ENCODE results near the gene PYCR2.
"Not testable (repeated sequence)": the region's sequence is repeated elsewhere in the genome, so short reads cannot be mapped to it uniquely, and the experiment has no call there.

PYCR2 gene

GRCh38 chr1:225943582-225943981, 19.5 kb upstream of the PYCR2 start:
- in situ Hi-C loops (cut with MboI; ENCODE audit: low sequenced_read_pairs): no loop called here

DNA sequence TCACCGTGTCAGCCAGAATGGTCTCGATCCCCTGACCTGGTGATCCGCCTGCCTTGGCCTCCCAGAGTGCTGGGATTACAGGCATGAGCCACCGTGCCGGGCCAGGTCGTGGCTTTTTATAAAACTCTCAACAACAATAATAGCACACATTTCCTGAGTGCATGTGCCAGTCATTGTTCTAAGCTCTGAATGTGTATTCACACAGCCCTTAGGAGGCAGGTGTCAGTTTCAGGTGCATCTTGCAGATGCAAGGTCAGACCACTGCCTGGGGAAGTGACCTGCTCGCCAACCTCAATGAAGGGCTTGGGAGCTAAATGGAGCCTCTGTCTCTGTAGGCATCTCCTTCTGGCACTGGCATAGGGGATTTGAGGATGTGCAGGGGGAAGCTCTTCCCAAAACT, 18.5 kb upstream of the PYCR2 start:
- in situ Hi-C loops (cut with MboI; ENCODE audit: low sequenced_read_pairs): no loop called here

GRCh38 chr1:225941942-225942222, 17.8 kb upstream of the PYCR2 start:
- in situ Hi-C loops (cut with MboI; ENCODE audit: low sequenced_read_pairs): no loop called here

- in situ Hi-C loops (cut with MboI; ENCODE audit: low sequenced_read_pairs): no loop called here
These were observed 17.3 kb upstream of the PYCR2 start, which contains the start of gene LEFTY2 for GRCh38 chr1:225941187-225941941. Gene LEFTY2, minus strand, starts transcription at chr1:225941220. Its CDS starts 80 bp downstream, at chr1:225941140.

DNA sequence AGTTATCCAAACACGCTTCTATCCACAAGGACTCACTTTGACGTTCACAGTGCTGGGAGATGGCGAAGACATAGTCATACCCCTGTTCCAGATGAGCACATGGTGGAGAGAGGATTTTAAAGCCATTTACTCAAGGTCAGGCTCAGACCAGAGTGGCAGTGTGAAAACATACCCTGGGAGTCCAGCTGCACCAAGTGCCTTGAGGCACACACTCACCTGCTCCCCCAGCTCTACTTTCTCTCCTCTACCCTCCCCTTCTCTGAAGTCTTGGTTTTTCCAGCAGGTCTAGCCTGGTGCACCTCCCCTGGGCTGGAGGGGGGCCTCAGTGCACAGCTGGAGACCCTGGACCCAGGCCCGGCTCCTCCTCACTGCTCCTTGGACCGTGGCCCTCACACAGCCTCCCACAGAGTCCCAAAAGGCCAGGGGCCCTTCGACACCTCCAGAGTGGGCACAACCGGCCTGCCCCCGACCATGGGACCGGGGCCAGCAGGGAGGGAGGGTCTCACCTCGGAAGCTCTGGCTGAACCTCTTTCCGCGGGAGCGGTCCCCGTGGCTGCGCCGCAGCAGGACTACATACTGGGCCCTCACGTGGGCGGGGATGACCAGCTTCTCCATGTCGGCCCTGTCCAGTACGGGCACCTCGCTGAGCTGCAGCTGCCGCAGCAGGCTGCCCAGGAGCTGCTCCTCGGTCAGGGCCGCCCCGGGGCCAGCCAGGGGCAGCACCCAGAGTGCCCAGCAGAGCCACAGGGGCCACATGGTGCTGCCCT, 16.5 kb upstream of the PYCR2 start:
- in situ Hi-C loops (cut with MboI; ENCODE audit: low sequenced_read_pairs): no loop called here

- in situ Hi-C loops (cut with MboI; ENCODE audit: low sequenced_read_pairs): not testable (repeated sequence)
These were observed 15.9 kb upstream of the PYCR2 start for GRCh38 chr1:225939939-225940310.

DNA sequence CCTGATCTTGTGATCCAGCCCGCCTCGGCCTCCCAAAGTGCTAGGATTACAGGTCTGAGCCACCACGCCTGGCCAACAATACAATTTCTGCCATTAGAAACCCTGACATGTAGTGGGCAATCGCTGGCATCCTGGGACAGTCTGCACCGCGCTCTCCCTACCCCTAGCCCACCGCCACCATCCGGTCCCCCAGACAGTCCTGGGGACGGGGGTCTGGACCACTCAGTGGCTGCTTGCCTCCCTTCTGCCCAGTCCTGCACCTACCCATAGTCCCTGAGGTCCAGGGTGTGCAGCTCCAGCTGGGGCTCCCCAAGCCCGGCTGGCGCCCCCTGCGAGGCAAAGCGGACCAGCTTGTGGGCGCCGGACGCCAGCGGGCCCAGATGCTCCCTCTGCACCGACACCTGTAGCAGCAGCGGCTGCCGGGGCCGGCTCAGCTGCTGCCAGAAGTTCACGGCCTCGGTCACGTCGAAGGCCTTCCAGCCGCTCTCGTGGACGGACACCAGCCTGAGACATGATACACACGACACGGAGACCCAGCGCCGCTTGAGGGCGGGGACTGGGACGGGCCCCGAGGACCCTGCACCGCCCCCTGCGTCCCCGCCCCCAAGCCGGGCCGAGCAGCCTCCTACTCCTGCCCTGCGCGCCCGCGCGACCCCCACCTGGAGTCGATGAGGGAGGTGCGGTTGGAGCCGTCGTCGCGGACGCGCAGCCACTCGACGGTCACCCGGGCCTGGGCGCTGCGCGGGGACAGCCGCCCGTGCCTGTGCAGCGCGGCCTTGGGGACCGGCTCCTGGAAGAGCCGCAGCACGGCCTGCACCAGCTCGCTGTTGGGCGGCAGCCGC, 15.3 kb upstream of the PYCR2 start:
- in situ Hi-C loops (cut with MboI; ENCODE audit: low sequenced_read_pairs): not testable (repeated sequence)

DNA sequence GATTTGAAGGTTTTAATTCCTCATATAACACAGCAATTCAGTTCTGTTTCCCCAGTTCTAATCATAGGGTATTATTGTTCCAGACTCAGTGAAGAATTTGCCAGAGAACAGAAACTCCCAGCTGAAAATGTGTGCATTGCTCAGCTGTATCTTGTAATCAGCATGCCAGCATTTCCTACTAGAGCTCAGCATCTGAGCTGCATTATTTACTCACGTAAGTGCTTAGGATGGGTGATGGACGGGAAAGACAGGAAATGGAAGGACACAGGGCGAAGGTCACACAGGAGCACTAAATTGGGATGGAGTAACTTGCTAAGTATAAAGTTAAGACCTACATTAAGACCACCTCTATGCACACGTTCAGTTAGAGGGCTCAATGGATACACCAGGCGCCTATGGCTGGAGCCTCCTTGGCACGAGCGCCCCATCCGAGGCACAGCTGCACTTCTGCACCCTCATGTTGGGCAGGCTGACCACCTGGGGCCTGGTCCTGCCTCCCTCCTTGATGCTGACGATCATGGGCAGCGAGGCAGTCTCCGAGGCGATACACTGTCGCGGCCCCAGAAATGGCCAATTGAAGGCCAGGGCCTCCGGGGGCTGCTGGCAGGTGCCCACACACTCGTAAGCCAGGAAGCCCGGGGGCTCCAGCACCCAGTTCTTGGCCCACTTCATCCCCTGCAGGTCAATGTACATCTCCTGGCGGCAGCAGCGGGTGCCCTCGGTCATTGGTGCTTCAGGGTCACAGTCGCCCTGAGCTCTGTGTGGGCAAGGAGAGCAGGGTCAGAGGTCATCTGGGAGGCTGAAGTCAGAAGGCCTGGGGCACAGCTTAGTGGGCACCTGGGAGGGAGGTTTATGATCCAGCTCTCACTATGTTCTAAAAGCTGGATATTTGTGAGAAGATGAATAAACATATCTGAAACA, 13.3 kb upstream of the PYCR2 start:
- in situ Hi-C loops (cut with MboI; ENCODE audit: low sequenced_read_pairs): no loop called here

GRCh38 chr1:225936523-225936922, 12.5 kb upstream of the PYCR2 start:
- in situ Hi-C loops (cut with MboI; ENCODE audit: low sequenced_read_pairs): no loop called here

- in situ Hi-C loops (cut with MboI; ENCODE audit: low sequenced_read_pairs): not testable (repeated sequence)
These were observed 12.0 kb upstream of the PYCR2 start for GRCh38 chr1:225936086-225936485.

- in situ Hi-C loops (cut with MboI; ENCODE audit: low sequenced_read_pairs): no loop called here
These were observed 10.7 kb upstream of the PYCR2 start for GRCh38 chr1:225934711-225935110.

DNA sequence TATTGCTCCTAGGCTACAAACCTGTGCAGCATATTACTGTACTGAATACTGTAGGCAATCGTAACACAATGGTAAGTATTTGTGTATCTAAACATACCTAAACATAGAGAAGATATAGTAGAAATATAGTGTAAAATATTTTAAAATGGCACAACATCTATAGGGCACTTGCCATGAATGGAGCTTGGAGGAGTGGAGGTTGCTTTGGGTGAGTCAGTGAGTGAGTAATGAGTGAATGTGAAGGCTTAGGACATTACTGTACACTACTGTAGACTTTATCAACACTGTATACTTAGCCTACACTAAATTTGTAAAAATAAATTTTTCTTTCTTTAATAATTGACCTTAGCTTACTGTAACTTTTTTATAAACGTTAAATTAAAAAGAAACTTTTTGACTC, 9.0 kb upstream of the PYCR2 start:
- in situ Hi-C loops (cut with MboI; ENCODE audit: low sequenced_read_pairs): no loop called here

GRCh38 chr1:225931270-225932136, 7.5 kb upstream of the PYCR2 start:
- in situ Hi-C loops (cut with MboI; ENCODE audit: low sequenced_read_pairs): no loop called here

GRCh38 chr1:225930566-225930965, 6.5 kb upstream of the PYCR2 start:
- in situ Hi-C loops (cut with MboI; ENCODE audit: low sequenced_read_pairs): no loop called here

GRCh38 chr1:225929462-225929861, 5.4 kb upstream of the PYCR2 start:
- in situ Hi-C loops (cut with MboI; ENCODE audit: low sequenced_read_pairs): not testable (repeated sequence)

GRCh38 chr1:225928186-225929175, 4.4 kb upstream of the PYCR2 start:
- in situ Hi-C loops (cut with MboI; ENCODE audit: low sequenced_read_pairs): no loop called here

- in situ Hi-C loops (cut with MboI; ENCODE audit: low sequenced_read_pairs): no loop called here
These were observed 2.6 kb upstream of the PYCR2 start for GRCh38 chr1:225926551-225927113.

DNA sequence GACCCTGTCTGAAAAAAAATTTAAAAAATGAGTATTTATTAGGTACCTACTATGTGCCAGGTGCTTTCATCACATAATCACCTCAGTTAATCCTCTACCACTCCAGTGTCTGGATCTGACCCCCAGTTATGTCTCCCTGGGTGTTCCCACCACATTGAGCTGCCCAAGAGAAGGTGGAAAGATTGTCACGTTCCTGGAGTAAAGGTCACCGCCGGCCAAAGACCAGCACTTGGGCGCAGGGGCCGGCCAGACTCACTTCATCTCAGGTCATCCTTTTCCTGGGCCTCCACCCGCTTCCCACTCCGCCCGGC, 714 bp downstream of the PYCR2 start:
- in situ Hi-C loops (cut with MboI; ENCODE audit: low sequenced_read_pairs): no loop called here
